Activated naive CD8-positive, alpha-beta T cell treated with anti-CD3 and anti-CD28 coated beads, Interleukin-2, amount 10 ng/mL, durations not matched to agents 7 days and 5 days (primary cell): Measurements from ENCODE around the gene NAT8L. TPM values are rescaled to one million over a fixed set of nuclear protein-coding genes. Genes with fewer than 3 reads are reported as not detected.
A peak's percentile ranks its signal among the peaks of the same experiment; 100 is the strongest.

Source experiments
- ATAC-seq: fragments of 150-1000 bp; cut with Tn5 transposase; one replicate; pipeline ENCODE4 v1.10.0; 2021; ENCODE audit warnings: low read depth, moderate library complexity
- POLR2A ChIA-PET: fragments of 350-600 bp; sonication (Branson Sonifier 250); formaldehyde crosslinking; loops from one replicate; lab custom pipeline; 2021; ENCODE audit warnings: antibody characterized with exemption; lab: Charles Lee
- DNase-seq: peaks from one replicate; pipeline ENCODE4 v3.0.0; 2021
- H3K27ac Mint-ChIP-seq: one replicate; pipeline ENCODE4 v1.8.0; 2022; ENCODE audit warnings: mild to moderate bottlenecking, mixed read lengths
- H3K27me3 Mint-ChIP-seq: one replicate; pipeline ENCODE4 v1.8.0; 2022; ENCODE audit warnings: mild to moderate bottlenecking, moderate library complexity, mixed read lengths
- H3K36me3 Mint-ChIP-seq: one replicate; pipeline ENCODE4 v1.8.0; 2021; ENCODE audit warnings: mild to moderate bottlenecking, mixed read lengths
- H3K4me1 Mint-ChIP-seq: one replicate; pipeline ENCODE4 v1.8.0; 2021; ENCODE audit warnings: mixed read lengths
- H3K4me3 Mint-ChIP-seq: one replicate; pipeline ENCODE4 v1.8.0; 2022; ENCODE audit warnings: mild to moderate bottlenecking, moderate library complexity, mixed read lengths
- H3K9me3 Mint-ChIP-seq: one replicate; pipeline ENCODE4 v1.8.0; 2021; ENCODE audit warnings: mixed read lengths
- total RNA-seq, 2 experiments: library from RNA; stranded (reverse); gene quantifications; one replicate each; pipeline ENCODE4 v1.2.3, GENCODE V29; 2021

The NAT8L gene
- total RNA-seq, 2 experiments from 2014 or later, result 0.14 TPM; not detected in 1

DNA sequence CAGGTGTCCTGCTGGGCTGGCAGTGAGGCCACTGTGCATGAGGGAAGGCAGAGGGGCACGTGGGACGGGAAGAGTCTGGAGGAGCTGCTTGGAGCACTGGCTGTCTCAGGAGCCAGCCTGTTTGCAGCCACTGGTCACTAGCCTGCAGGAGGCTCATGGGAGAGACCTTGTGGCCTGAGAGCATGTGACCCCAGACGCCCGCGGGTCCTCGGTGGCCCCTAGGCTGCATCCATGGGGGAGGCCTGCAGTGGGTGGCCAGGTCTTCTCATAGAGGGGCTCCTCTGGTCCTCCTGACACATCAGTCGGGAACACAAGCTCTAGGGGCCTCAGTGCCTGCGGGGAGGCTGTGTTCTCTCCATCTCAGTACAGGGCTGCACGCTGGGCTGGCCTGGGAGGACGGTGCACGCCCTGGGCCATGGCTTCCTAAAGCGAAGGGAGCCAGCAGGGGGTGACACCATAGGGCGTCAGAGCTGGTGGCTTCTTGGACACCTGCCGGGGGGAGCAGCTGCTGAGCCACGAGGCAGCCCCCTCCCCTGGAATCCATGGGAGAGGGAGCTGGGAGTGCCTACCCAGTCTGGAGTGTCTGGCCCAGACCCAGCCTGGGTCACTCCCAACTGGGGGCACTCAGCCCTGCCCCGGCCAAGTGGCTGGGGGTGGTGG, 12.3 kb downstream of the NAT8L start:
- Mint-ChIP-seq H3K27ac (no peak overlapping the region), H3K27me3 (no peaks in the 10 kb centered on the region), H3K4me3 (no peak overlapping the region), H3K9me3 (no peaks in the 10 kb centered on the region), H3K36me3 (no peaks in the 10 kb centered on the region), H3K4me1 (no peaks in the 10 kb centered on the region)
- DNase-seq, result peak; percentile 27
- ATAC-seq, result no peak
- POLR2A ChIA-PET, result no interaction called here

DNA sequence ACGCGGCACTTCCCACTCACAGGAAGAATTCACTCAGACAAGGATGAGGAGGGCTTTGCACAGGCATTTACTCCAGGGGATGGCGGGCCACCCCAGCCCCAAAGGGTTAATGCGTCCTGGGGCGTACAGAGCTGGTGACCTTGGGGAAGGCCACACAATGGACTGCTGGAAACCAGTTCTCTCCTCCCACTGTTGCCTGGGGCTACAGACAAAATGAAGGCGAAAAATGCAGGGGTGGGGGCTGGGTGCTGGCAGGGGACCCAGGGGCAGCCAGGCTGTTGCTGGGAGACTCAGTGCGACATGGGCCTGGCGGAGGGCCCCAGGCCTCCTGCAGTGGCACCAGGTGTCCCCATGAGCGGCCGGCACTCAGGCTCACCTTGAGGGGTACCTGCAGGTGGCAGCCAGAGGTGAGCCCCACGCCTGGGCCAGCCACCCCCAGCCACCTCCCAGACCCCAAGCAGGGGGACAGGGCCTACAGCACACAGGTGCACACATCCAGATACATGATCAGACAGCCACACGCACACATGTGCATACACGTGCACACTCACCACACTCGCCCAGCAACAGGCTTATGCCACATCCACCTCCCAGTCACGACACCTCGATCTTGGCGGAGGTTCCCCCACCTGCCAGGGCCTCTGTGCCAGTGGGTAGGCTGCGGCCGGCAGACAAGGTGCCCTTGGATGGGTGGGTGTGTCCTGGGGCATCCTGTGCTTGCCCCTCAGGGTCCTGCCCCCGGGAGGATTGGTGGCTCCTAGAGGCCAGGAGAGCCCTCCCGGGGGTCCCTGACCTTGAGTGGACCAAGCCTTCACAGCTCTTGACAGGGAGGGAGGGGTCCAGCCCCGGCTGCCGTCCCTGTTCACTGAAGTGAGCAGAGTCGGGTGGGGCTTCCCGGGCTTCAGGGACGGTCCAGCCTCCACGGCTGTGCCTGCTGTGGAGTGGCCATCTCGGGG, 13.1 kb downstream of the NAT8L start:
- Mint-ChIP-seq H3K9me3 (no peaks in the 10 kb centered on the region), H3K4me3 (no peak overlapping the region)

DNA sequence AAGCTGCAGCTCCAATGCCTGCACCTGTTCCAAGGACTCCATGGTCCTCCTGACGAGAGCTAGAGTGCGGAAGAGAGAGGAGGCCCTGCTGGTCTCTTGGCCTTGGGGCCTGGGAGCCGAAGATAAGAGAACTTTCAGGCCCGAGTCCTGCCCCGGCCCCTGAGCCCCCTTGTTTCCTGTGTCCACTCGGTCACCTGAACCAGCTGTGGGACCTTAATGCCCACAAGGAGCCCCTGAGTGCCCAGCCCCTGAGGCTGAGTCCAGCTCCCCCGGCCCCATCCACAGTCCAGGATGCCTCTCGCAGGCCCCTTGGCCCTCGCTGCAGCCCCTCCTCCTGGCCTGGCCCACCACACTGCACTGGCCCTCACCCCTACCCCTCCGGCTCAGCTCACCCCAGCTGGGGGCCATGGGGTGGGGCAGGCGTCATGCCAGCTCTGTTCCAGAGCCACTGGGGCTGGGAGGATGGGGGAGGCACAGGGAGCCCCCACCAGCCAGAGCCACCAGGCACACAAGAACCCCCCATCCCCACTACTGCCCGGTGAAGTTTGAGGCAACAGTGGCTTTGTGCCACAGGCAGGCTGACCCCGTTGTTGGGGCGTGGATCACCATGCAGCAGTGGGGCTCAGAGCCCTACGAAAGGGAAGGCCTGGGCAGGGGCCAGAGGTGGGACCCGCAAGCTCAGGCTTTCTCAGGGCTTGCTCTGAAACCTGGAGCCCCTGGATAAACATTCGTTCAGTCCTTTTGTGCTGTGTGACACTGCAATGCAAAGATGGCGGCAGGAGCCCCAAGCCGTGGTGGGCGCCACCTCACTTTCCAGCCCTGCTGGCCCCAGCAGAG, 14.1 kb downstream of the NAT8L start:
- no peak for DNase-seq
- no peak for ATAC-seq
- Mint-ChIP-seq H3K9me3 (no peaks in the 10 kb centered on the region), H3K27ac (no peak overlapping the region), H3K4me3 (no peak overlapping the region), H3K36me3 (no peaks in the 10 kb centered on the region), H3K27me3 (no peaks in the 10 kb centered on the region), H3K4me1 (no peaks in the 10 kb centered on the region)
- POLR2A ChIA-PET, result no interaction called here

More for the DNA sequence above, 13.1 kb downstream of the NAT8L start:
- H3K27me3 Mint-ChIP-seq, result no peaks in the 10 kb centered on the region
- DNase-seq, result peak; percentile 22
- H3K27ac Mint-ChIP-seq, result no peak overlapping the region
- no peaks in the 10 kb centered on the region for H3K4me1 Mint-ChIP-seq
- no peak for ATAC-seq
- no peaks in the 10 kb centered on the region for H3K36me3 Mint-ChIP-seq
- POLR2A ChIA-PET, result no interaction called here

DNA sequence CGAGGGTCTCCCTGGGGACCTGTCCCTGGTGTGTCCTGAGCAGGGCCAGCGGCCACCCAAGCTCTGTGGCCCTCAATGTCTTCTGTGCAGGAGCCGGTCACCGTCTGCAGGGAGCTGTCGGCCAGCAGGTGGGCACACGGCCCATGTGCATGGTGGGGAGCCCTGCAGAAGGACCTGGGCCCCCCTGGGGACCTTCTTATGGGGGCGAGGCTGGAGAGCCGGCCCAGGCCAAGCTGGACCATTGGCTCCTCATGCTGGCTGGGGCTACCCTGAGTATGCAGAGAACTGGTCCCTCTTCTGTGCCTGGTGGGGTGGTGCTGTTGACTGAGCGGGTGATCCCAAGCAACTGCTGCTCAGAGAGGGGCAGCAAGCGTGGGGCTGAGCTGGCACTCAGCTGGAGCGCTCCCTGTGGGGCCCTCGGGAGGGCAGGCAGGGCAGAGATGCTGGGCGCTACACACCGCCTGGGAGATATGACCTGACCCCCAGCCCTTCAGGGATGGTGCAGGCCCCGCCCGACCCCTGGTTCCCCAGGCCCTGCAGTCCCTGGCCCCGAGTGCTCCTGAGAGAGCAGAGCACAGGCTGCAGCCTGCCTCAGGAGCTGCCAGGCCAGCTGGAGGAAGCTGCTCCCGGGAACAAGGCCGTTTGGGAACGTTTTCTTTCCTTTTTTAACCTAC, 14.8 kb downstream of the NAT8L start:
- Mint-ChIP-seq H3K27me3 (no peaks in the 10 kb centered on the region), H3K27ac (no peak overlapping the region), H3K4me1 (no peaks in the 10 kb centered on the region), H3K4me3 (no peak overlapping the region), H3K36me3 (no peaks in the 10 kb centered on the region), H3K9me3 (no peaks in the 10 kb centered on the region)
- POLR2A ChIA-PET, result no interaction called here
- DNase-seq (no peak), ATAC-seq (no peak)

DNA sequence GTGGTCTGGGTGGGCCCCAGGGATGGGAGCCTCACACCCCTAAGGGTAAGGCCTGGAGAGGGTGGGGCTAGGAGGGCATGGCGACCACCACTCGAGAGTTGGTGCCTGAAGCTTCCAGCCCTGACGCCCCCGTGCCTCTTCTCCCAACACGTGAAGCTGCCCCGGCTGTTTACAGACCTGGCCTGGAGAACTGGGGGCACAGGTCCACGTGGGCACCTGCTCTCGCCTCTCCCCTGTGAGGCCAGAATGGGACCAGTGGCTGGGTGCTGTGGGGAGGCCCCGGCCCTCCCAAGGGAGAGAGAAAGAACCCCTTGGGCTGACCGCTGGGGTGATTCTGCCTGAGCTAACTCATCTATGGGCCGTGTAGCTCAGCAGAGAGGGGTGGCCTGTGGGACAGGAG, 15.5 kb downstream of the NAT8L start:
- POLR2A ChIA-PET, result no interaction called here
- no peaks in the 10 kb centered on the region for H3K27me3 Mint-ChIP-seq
- H3K9me3 Mint-ChIP-seq, result no peaks in the 10 kb centered on the region
- no peaks in the 10 kb centered on the region for H3K4me1 Mint-ChIP-seq
- ATAC-seq, result no peak
- H3K36me3 Mint-ChIP-seq, result no peaks in the 10 kb centered on the region
- H3K27ac Mint-ChIP-seq, result no peak overlapping the region
- DNase-seq, result no peak
- H3K4me3 Mint-ChIP-seq, result no peak overlapping the region

DNA sequence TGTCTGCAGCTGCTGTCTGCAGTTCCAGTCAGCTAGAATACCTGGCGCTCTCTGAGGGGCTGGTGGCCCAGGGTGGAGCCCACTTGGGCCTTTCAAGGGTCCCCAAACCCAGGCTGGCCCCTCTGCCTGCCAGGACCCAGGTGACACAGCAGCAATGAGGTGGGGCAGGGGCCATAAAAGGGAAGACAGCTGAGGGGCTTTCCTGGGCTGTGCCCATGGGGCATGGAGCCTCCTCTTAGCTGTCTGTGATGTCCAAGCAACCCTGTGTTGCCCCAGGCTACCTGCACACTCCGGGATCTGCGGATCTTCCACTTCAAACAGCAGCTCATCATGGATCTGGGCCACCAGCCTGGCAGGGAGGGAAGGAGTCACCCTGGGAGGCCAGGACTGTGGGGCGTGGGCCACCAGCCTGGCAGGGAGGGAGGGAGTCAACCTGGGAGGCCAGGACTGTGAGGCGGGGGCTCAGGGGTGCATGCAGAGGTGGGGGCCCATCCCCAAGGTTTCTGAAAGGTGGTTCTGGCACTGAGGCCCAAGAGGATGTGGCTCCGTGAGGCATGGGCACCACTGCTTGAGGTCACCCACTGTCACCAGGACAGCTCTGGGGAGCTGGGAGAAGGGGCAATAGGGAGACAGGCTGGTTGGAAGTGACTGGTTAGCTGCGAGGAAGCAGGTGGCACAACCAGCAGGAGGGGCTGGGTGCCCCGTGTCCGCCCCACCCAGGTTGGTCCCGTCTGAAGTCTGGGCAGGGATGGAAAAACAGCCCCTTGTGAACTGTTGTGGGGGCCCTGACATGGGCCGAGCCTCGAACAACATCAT, 16.3 kb downstream of the NAT8L start:
- no peak for DNase-seq
- Mint-ChIP-seq H3K4me1 (no peaks in the 10 kb centered on the region), H3K36me3 (no peaks in the 10 kb centered on the region), H3K27me3 (no peaks in the 10 kb centered on the region), H3K27ac (no peak overlapping the region), H3K9me3 (no peaks in the 10 kb centered on the region), H3K4me3 (no peak overlapping the region)
- no peak for ATAC-seq
- POLR2A ChIA-PET, result no interaction called here

DNA sequence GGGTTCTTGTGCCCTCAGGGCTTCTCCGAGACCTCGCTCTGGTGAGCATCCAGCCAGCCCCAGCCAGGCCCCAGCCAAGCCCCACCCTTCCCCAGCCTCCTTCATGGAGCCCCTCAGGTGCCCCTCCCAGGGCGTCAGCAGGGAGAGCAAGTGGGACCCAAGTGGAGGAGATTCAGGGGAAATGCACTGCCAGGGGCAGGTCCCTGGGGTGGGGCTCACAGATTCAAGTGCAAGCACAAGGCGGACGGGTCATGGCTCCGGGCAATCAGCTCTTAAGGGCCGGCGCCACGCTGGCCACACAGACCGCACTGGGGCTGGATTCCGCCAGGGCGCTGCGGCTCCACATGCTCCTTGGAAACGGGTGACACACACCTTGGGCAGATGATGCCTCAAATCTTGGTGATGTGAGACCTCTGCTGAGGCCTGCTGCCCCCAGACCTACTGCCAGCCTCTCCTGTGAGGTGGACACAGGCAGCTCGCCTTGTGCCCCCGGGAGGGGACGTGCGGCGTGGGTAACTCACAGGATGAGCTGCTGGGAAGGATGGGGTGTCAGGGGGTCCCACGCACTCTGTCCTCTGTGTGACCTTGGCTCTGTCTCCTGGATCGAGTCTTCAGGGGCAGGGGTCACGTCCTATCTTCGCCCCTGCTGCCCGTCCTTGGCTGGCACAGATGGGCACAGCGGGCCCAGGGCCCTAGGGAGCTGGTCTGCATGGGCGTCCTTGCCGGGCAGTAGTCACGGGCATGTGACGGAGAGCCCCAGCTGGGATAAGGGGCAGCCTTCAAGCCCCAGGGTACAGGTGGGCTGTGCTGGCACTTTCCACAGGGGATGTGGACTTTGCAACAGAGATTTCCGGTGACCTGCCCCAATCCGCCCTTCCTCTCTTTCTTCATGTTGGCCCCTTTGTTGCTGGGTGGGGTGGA, 17.1 kb downstream of the NAT8L start:
- POLR2A ChIA-PET, result no interaction called here
- no peaks in the 10 kb centered on the region for H3K4me1 Mint-ChIP-seq
- ATAC-seq (no peak), DNase-seq (no peak)
- H3K4me3 Mint-ChIP-seq, result no peak overlapping the region
- H3K36me3 Mint-ChIP-seq, result no peaks in the 10 kb centered on the region
- no peaks in the 10 kb centered on the region for H3K9me3 Mint-ChIP-seq
- H3K27me3 Mint-ChIP-seq, result no peaks in the 10 kb centered on the region
- H3K27ac Mint-ChIP-seq, result peak overlapping the region; percentile 46

DNA sequence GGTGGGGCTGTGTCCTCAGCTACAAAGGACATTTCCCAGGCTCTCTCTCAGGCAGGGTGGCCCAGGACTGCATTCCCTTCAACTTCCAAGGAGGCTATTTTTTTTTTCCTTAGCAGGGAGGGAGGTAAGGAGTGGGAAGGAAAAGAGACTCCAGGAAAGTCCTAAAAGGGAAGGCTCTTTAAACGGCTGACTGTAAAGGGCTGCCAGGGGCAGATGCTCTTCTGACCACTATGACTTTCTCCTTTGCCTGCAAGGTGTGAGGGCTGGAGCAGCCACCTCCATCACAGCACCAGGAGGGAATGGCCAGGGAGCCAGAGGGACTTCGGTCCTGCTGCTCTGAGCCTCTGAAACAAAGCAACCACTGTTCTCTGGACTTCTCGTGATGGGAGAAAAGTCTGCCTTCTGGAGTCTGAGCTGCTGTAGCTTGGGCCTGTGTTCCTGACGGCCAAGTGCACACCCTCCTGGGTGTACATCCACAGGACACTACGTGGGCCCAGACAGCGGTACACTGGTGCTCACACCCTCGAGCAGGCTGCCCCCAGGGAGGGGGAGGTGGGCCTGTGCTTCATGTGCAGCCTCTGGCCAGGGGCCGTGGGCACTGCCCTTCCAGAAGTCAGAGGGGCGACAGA, 17.9 kb downstream of the NAT8L start:
- DNase-seq, result no peak
- Mint-ChIP-seq H3K27ac (peak overlapping the region; percentile 46), H3K4me1 (no peaks in the 10 kb centered on the region), H3K4me3 (no peak overlapping the region), H3K27me3 (no peaks in the 10 kb centered on the region), H3K36me3 (no peaks in the 10 kb centered on the region), H3K9me3 (no peaks in the 10 kb centered on the region)
- POLR2A ChIA-PET, result no interaction called here
- ATAC-seq, result no peak

DNA sequence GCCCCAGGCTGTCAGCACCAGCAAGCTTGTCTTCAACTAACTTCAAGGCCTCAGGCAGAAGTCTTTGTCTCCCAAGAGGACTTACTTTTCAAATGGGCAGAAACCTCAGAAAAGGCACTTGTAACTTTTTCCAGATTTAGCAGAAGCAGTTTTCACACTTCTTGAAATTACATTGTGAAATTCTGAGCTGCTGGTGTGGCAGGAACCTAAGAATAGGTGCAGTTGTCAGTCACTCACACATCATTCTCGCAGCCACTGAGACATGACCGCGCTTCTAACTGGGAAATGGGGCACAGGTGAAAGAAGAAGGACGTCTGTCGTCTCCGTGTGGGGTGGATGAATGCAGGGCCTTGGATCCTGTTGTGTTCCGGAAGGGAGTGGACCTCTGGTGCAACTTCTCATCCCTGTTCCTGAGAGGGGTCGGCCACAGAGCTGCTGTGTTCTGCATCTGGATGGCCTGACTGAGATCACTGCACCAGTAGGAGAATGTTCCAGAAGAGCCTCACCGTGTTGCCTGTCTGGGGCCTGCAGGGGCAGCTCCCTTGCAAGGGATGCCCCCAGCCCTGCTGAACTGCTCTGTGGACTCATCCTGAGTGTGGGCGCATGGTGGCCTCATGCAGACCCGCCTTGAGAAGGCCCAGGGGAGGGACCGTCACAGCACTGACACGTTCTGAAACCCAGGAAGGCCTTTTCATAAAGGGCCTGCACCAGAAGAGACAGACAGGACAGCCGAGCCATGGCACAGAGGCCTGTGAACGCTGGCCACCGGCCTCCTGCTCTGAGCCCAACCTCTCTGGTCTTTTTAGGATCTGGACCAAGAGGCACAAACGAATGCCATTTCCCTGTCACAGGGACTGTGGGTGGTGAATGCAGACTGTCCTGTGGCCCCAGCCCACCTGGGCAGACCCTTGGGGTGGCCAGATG, 18.7 kb downstream of the NAT8L start:
- no peaks in the 10 kb centered on the region for H3K4me1 Mint-ChIP-seq

DNA sequence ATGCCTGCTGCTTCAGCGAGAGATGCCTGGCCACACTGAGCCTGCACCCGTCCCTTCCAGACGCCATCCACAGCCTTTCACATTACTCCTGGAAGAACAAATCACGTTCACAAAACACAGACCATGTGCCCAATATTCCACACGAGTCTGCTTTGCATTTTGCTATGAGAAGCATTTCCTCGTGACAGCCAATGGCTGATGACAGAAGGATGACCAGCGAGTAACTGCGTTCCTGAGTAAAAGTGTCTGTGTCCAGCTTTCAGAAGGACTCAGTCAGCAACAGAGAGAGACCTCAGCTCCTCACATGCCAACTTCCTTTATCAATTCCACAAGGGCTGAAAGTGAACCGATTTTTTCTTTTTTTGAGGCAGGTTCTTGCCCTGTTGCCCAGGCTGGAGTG, 19.5 kb downstream of the NAT8L start:
- no peak for ATAC-seq
- Mint-ChIP-seq H3K27ac (no peak overlapping the region), H3K9me3 (no peaks in the 10 kb centered on the region), H3K36me3 (no peaks in the 10 kb centered on the region), H3K4me3 (no peak overlapping the region), H3K4me1 (no peaks in the 10 kb centered on the region), H3K27me3 (no peaks in the 10 kb centered on the region)
- DNase-seq, result no peak
- POLR2A ChIA-PET, result no interaction called here

More for the DNA sequence above, 18.7 kb downstream of the NAT8L start:
- H3K4me3 Mint-ChIP-seq, result no peak overlapping the region
- no peaks in the 10 kb centered on the region for H3K27me3 Mint-ChIP-seq
- H3K9me3 Mint-ChIP-seq, result no peaks in the 10 kb centered on the region
- POLR2A ChIA-PET, result no interaction called here
- no peaks in the 10 kb centered on the region for H3K36me3 Mint-ChIP-seq
- DNase-seq (no peak), ATAC-seq (no peak)
- no peak overlapping the region for H3K27ac Mint-ChIP-seq
